ENCODE measurements around the gene SRGAP3.

GRCh38 chr3:9167222-9167621 is 82.2 kb downstream of the SRGAP3 start:
- TF ChIP-seq POLR2A (IDR thresholded peaks at IDR 0.05; ENCODE audit: low read depth, low read length) (no peak), POLR2AphosphoS5 (IDR thresholded peaks at IDR 0.05; ENCODE audit: low read depth, low read length) (no peak), TAF1 (IDR thresholded peaks at IDR 0.05; ENCODE audit: borderline replicate concordance, low read depth, low read length) (no peak)
